ENCODE results near the gene PIP5K1A.

Gene PIP5K1A

DNA sequence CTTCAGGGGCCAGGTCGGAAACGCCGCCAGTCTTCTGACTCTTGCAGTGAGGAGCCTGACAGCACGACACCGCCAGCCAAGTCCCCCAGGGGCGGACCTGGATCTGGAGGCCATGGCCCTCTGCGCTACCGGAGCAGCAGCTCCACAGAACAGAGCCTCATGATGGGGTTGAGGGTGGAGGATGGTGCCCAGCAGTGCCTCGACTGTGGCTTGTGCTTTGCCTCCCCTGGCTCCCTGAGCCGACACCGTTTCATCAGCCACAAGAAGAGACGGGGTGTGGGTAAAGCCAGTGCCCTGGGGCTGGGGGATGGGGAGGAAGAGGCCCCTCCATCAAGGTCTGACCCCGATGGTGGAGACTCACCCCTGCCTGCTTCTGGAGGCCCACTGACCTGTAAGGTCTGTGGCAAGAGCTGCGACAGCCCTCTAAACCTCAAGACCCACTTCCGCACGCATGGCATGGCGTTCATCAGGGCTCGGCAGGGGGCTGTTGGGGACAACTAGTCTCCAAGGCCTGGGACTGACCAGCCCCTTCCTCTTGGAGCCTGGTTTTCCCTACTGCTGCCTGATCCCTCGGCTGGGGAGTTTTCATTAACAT is 92.5 kb downstream of the PIP5K1A start:
- WGBS (ENCODE audit: extremely low coverage, insufficient coverage, insufficient read length), result no CpG with 5 or more reads among the region's 19 CpGs
- no peak overlapping the region for H2AFZ ChIP-seq (ENCODE audit: insufficient read depth, low read length, poor library complexity)

DNA sequence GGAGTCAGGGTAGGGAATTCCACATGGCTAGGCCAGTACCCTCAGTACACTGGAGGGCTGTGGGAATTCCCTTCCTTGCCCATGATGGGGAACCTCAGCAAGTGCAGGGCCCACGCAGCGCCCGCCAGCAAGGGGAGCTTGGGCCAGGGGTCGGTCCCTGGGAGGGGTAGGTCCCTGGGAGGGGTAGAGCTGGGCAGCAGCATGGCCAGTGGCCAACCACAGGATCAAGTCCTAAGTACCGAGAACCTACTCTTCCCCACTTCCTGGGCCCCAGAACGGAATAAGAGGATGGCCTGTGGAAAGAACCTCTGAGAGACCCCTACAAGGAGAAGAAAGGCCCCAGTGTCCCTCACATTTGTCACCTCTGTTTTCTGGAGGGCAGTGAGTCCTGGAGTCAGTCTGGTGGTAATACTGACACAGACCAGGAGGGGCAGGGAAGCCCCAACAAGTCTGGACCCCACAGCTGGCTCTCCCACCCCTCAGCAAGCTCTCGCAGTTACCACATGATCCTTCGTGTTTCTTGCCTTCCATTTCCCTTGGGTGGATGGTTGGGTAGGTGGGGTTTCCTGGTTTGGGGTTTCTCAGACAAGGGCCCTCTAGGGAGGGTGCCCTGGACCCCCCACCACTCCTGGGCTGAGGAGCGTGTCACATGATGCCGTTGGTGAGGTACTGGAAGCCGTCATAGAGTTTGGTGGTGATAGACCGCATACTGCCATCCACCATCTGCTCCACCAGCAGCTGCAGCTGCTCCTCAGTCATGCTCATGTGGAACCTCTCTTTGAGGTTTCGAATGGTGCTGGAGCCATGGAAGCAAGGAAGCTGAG is 94.1 kb downstream of the PIP5K1A start:
- no peak overlapping the region for H2BK12ac ChIP-seq (ENCODE audit: low read length)
- DNase-seq, result no peak
- no peak overlapping the region for H3K27ac ChIP-seq (ENCODE audit: low read depth, low read length)
- no peak overlapping the region for H3K4ac ChIP-seq (ENCODE audit: low read depth, low read length)
- no peaks in the 10 kb centered on the region for H3K79me2 ChIP-seq (ENCODE audit: control insufficient read depth, insufficient read depth, low read length, poor library complexity)
- H3K4me3 ChIP-seq (ENCODE audit: low read depth, low read length), result no peak overlapping the region
- H4K12ac ChIP-seq (ENCODE audit: low read depth, low read length), result no peak overlapping the region
- H4K8ac ChIP-seq (ENCODE audit: low read depth, low read length), result no peak overlapping the region
- no peaks in the 10 kb centered on the region for H3K9me3 ChIP-seq (ENCODE audit: insufficient read depth, low read depth, low read length)
- no peak overlapping the region for H4K91ac ChIP-seq (ENCODE audit: low read depth, low read length)
- H3K27me3 ChIP-seq (ENCODE audit: insufficient read depth, low read length), result no peaks in the 10 kb centered on the region
- H3K4me1 ChIP-seq (ENCODE audit: control insufficient read depth in 1 of 2, insufficient read depth in 2 of 2, low read length in 2 of 2), result no peaks in the 10 kb centered on the region
- no peak overlapping the region for H2AFZ ChIP-seq (ENCODE audit: insufficient read depth, low read length, poor library complexity)
- H3K18ac ChIP-seq (ENCODE audit: low read length), result no peak overlapping the region
- no peaks in the 10 kb centered on the region for H3K79me1 ChIP-seq (ENCODE audit: low read length)
- no peak overlapping the region for H3K9ac ChIP-seq (ENCODE audit: low read length)
- no peak overlapping the region for H2BK120ac ChIP-seq (ENCODE audit: insufficient read depth, low read length, poor library complexity)
- no peak overlapping the region for H3K14ac ChIP-seq (ENCODE audit: low read length)
- H2BK5ac ChIP-seq (ENCODE audit: low read depth, low read length, poor library complexity), result no peak overlapping the region
- no peak overlapping the region for H2AK5ac ChIP-seq (ENCODE audit: low read length)
- H3K23ac ChIP-seq (ENCODE audit: low read length), result no peak overlapping the region
- no CpG with 5 or more reads among the region's 13 CpGs for WGBS (ENCODE audit: extremely low coverage, insufficient coverage, insufficient read length)
- H3K36me3 ChIP-seq (ENCODE audit: control insufficient read depth in 1 of 2, insufficient read depth in 2 of 2, low read length in 2 of 2), result peaks cover 79 to 82% of the 10 kb centered on the region in 2 experiments
- no peak overlapping the region for H3K4me2 ChIP-seq (ENCODE audit: low read length)

More for the DNA sequence above, 92.5 kb downstream of the PIP5K1A start:
- DNase-seq, result no peak
- no peaks in the 10 kb centered on the region for H3K27me3 ChIP-seq (ENCODE audit: insufficient read depth, low read length)
- H3K14ac ChIP-seq (ENCODE audit: low read length), result no peak overlapping the region
- no peak overlapping the region for H3K4ac ChIP-seq (ENCODE audit: low read depth, low read length)
- no peak overlapping the region for H4K8ac ChIP-seq (ENCODE audit: low read depth, low read length)
- H3K4me2 ChIP-seq (ENCODE audit: low read length), result no peak overlapping the region
- H3K18ac ChIP-seq (ENCODE audit: low read length), result no peak overlapping the region
- H2BK5ac ChIP-seq (ENCODE audit: low read depth, low read length, poor library complexity), result no peak overlapping the region
- H2BK12ac ChIP-seq (ENCODE audit: low read length), result no peak overlapping the region
- no peak overlapping the region for H4K12ac ChIP-seq (ENCODE audit: low read depth, low read length)
- no peaks in the 10 kb centered on the region for H3K9me3 ChIP-seq (ENCODE audit: insufficient read depth, low read depth, low read length)
- no peaks in the 10 kb centered on the region for H3K4me1 ChIP-seq (ENCODE audit: control insufficient read depth in 1 of 2, insufficient read depth in 2 of 2, low read length in 2 of 2)
- no peak overlapping the region for H3K4me3 ChIP-seq (ENCODE audit: low read depth, low read length)
- no peaks in the 10 kb centered on the region for H3K79me2 ChIP-seq (ENCODE audit: control insufficient read depth, insufficient read depth, low read length, poor library complexity)
- no peak overlapping the region for H3K9ac ChIP-seq (ENCODE audit: low read length)
- no peak overlapping the region for H2BK120ac ChIP-seq (ENCODE audit: insufficient read depth, low read length, poor library complexity)
- no peak overlapping the region for H4K91ac ChIP-seq (ENCODE audit: low read depth, low read length)
- H3K27ac ChIP-seq (ENCODE audit: low read depth, low read length), result no peak overlapping the region
- peaks cover 81 to 90% of the 10 kb centered on the region in 2 experiments for H3K36me3 ChIP-seq (ENCODE audit: control insufficient read depth in 1 of 2, insufficient read depth in 2 of 2, low read length in 2 of 2)
- H2AK5ac ChIP-seq (ENCODE audit: low read length), result no peak overlapping the region
- H3K23ac ChIP-seq (ENCODE audit: low read length), result no peak overlapping the region
- no peaks in the 10 kb centered on the region for H3K79me1 ChIP-seq (ENCODE audit: low read length)

DNA sequence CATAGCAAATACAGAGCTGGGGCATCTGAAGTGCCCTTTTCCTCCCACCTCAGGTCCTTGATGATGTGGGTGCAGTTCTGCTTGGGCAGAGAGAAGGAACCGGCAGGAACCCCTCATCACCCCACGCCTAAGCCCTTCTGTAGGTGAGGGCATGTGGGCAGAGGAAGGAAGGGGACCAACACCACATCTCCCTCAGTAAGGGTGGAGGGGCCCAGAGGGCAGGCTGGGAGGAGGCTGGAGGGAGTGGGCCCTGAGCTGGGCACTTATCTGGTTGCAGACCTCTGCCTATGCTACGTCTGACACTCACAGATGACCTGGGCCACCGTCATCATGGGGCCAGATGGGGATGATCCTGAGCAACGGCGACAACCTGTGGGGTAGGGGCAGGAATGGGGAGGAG is 94.7 kb downstream of the PIP5K1A start:
- Histone ChIP-seq H3K27me3 (ENCODE audit: insufficient read depth, low read length) (no peaks in the 10 kb centered on the region), H4K12ac (ENCODE audit: low read depth, low read length) (no peak overlapping the region), H2BK12ac (ENCODE audit: low read length) (no peak overlapping the region), H3K27ac (ENCODE audit: low read depth, low read length) (no peak overlapping the region), H2AK5ac (ENCODE audit: low read length) (no peak overlapping the region), H3K9me3 (ENCODE audit: insufficient read depth, low read depth, low read length) (no peaks in the 10 kb centered on the region), H3K4me1 (ENCODE audit: control insufficient read depth in 1 of 2, insufficient read depth in 2 of 2, low read length in 2 of 2) (no peaks in the 10 kb centered on the region), H3K9ac (ENCODE audit: low read length) (no peak overlapping the region), H3K79me1 (ENCODE audit: low read length) (no peaks in the 10 kb centered on the region), H2AFZ (ENCODE audit: insufficient read depth, low read length, poor library complexity) (no peak overlapping the region), H3K79me2 (ENCODE audit: control insufficient read depth, insufficient read depth, low read length, poor library complexity) (no peaks in the 10 kb centered on the region), H3K23ac (ENCODE audit: low read length) (no peak overlapping the region), H2BK5ac (ENCODE audit: low read depth, low read length, poor library complexity) (no peak overlapping the region), H4K8ac (ENCODE audit: low read depth, low read length) (no peak overlapping the region), H3K36me3 (ENCODE audit: control insufficient read depth in 1 of 2, insufficient read depth in 2 of 2, low read length in 2 of 2) (peaks cover 76 to 80% of the 10 kb centered on the region in 2 experiments), H3K14ac (ENCODE audit: low read length) (no peak overlapping the region), H3K4ac (ENCODE audit: low read depth, low read length) (no peak overlapping the region), H4K91ac (ENCODE audit: low read depth, low read length) (no peak overlapping the region), H3K18ac (ENCODE audit: low read length) (no peak overlapping the region), H2BK120ac (ENCODE audit: insufficient read depth, low read length, poor library complexity) (no peak overlapping the region), H3K4me3 (ENCODE audit: low read depth, low read length) (no peak overlapping the region), H3K4me2 (ENCODE audit: low read length) (no peak overlapping the region)
- no CpG with 5 or more reads among the region's 6 CpGs for WGBS (ENCODE audit: extremely low coverage, insufficient coverage, insufficient read length)
- DNase-seq, result no peak

DNA sequence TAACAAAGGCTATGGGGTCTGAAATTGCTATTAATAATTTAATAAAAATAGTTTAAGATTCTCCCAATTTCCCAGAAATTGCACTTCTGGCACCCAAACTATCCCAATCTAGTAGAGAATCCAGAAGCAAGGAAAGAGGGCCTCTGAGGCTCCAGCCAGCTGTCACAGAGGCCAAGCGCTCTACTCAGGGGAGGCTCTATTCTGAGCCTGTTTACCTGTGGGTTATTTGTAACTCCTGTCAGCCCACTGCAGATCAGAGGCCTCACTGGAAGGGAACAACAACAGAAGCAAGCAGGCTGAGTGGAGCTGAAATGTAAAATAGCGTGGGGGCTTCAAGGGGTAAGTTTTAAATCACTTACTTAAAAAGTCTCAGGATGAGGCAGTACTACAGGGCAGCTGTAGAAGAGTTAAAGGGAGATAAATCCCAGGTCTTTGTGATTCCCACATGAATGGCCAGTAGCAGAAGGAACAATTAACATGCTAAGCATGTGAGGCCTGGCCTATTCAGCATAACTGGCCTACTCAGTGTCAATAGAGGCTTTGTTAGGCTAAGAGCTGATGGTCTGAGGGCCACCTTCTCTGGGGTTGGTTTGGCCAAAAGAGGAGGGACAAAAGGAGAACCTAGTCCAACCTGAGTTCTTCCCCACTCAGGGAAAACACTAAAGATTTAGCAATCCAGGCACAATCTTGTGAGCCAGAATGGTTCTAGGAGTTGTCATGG is 96.5 kb downstream of the PIP5K1A start:
- Histone ChIP-seq H2BK120ac (ENCODE audit: insufficient read depth, low read length, poor library complexity) (no peak overlapping the region), H2BK5ac (ENCODE audit: low read depth, low read length, poor library complexity) (no peak overlapping the region), H3K14ac (ENCODE audit: low read length) (no peak overlapping the region), H3K79me1 (ENCODE audit: low read length) (no peaks in the 10 kb centered on the region), H4K8ac (ENCODE audit: low read depth, low read length) (no peak overlapping the region), H4K91ac (ENCODE audit: low read depth, low read length) (no peak overlapping the region), H2AFZ (ENCODE audit: insufficient read depth, low read length, poor library complexity) (no peak overlapping the region), H3K9ac (ENCODE audit: low read length) (no peak overlapping the region), H3K18ac (ENCODE audit: low read length) (no peak overlapping the region), H3K23ac (ENCODE audit: low read length) (no peak overlapping the region), H3K4me1 (ENCODE audit: control insufficient read depth in 1 of 2, insufficient read depth in 2 of 2, low read length in 2 of 2) (no peaks in the 10 kb centered on the region), H3K79me2 (ENCODE audit: control insufficient read depth, insufficient read depth, low read length, poor library complexity) (no peaks in the 10 kb centered on the region), H2AK5ac (ENCODE audit: low read length) (no peak overlapping the region), H3K36me3 (ENCODE audit: control insufficient read depth in 1 of 2, insufficient read depth in 2 of 2, low read length in 2 of 2) (peaks cover 63 to 77% of the 10 kb centered on the region in 2 experiments), H3K4ac (ENCODE audit: low read depth, low read length) (no peak overlapping the region), H4K12ac (ENCODE audit: low read depth, low read length) (no peak overlapping the region), H3K27me3 (ENCODE audit: insufficient read depth, low read length) (no peaks in the 10 kb centered on the region), H3K27ac (ENCODE audit: low read depth, low read length) (no peak overlapping the region), H3K4me2 (ENCODE audit: low read length) (no peak overlapping the region), H2BK12ac (ENCODE audit: low read length) (no peak overlapping the region), H3K9me3 (ENCODE audit: insufficient read depth, low read depth, low read length) (no peaks in the 10 kb centered on the region), H3K4me3 (ENCODE audit: low read depth, low read length) (no peak overlapping the region)
- no peak for DNase-seq
- no CpG with 5 or more reads among the region's 2 CpGs for WGBS (ENCODE audit: extremely low coverage, insufficient coverage, insufficient read length)

Data from trophoblast cell (in vitro differentiated cells and primary cell).